ENCODE measurements around the gene KIF19. TPM values are rescaled to one million over a fixed set of nuclear protein-coding genes. Genes with fewer than 3 reads are reported as not detected.

The KIF19 gene
- total and polyA plus RNA-seq, 10 of the 15 experiments (the other 5 are each of a cell fraction or from before 2014, with no cell fraction given), result 0.06 to 0.07 TPM; not detected in 8

GRCh38 chr17:74330446-74330845 is 4.4 kb downstream of the KIF19 start:
- BruUV-seq (replicated peaks), result no TSS peak
- H3K9ac ChIP-seq (ENCODE audit: control insufficient read depth, insufficient read depth, low read length), result no peak overlapping the region
- CTCF ChIA-PET, result interaction anchor here (0.6 kb wide), 1 partner anchor 22 kb away, joined by 3 read pairs; no protein-coding TSS in a partner anchor

More at GRCh38 chr17:74330446-74330845, 4.4 kb downstream of the KIF19 start:
- WGBS (ENCODE audit: insufficient coverage, insufficient replicate concordance, low lambda C conversion rate, missing lambda C conversion rate), result 25% methylated on average over 8 of the region's 8 CpGs
- H3K79me2 ChIP-seq (ENCODE audit: control insufficient read depth, insufficient read depth, low read length), result no peaks in the 10 kb centered on the region
- peaks cover 3% of the 10 kb centered on the region; the same call in 1 of the 2 replicates for H3K4me1 ChIP-seq (ENCODE audit: control insufficient read depth, insufficient read depth, low read length)
- FAIRE-seq, result no peak
- no peak overlapping the region for H3K4me3 ChIP-seq
- no peaks in the 10 kb centered on the region for H3K9me3 ChIP-seq (replicated peaks; ENCODE audit: control insufficient read depth, insufficient read depth, low read length)
- no peak overlapping the region for H3K27ac ChIP-seq (ENCODE audit: control insufficient read depth, insufficient read depth)
- in situ Hi-C loops (cut with MboI), result no loop called here
- no peak for ATAC-seq
- H3K4me2 ChIP-seq (ENCODE audit: control insufficient read depth, insufficient read depth), result no peak overlapping the region
- DNase-seq (ENCODE audit: low read depth, low spot score), result no peak
- peaks cover 0 to 2% of the 10 kb centered on the region in 2 experiments; a peak in 3 of 4 replicates for H3K27me3 ChIP-seq (replicated peaks in 1 of 2; ENCODE audit: control insufficient read depth in 2 of 2, insufficient read depth in 2 of 2, low read length in 1 of 2)
- no peaks in the 10 kb centered on the region for H3K36me3 ChIP-seq (ENCODE audit: control insufficient read depth in 2 of 2, insufficient read depth in 2 of 2, low read length in 1 of 2)
- H2AFZ ChIP-seq (ENCODE audit: control insufficient read depth, low read depth, low read length), result no peak overlapping the region
- SMC1A ChIA-PET (ENCODE audit: uncharacterized antibody, unreplicated experiment), result no interaction called here
- POLR2A ChIA-PET, result interaction anchor here (0.6 kb wide), 1 partner anchor 38 kb away, joined by 3 read pairs; no protein-coding TSS in a partner anchor
- RAD21 ChIA-PET (ENCODE audit: unreplicated experiment), result no interaction called here
- TF ChIP-seq E2F4 (IDR thresholded peaks at IDR 0.05; ENCODE audit: low read depth, low read length) (no peak), ZZZ3 (IDR thresholded peaks at IDR 0.05; ENCODE audit: control insufficient read depth, insufficient read length, low read depth) (no peak), POLR2AphosphoS5 (IDR thresholded peaks at IDR 0.05; ENCODE audit: low read length) (no peak), NFYB (IDR thresholded peaks at IDR 0.05; ENCODE audit: insufficient read depth, low read depth, low read length) (no peak), MLLT1 (IDR thresholded peaks at IDR 0.05) (no peak), SREBF1 (IDR thresholded peaks at IDR 0.05; ENCODE audit: low read length) (no peak), ZBTB33 (IDR thresholded peaks at IDR 0.05) (no peak), EED (IDR thresholded peaks at IDR 0.05; ENCODE audit: low read depth) (no peak), POLR2A (IDR thresholded peaks at IDR 0.05; ENCODE audit: low read depth, low read length) (no peak), HSF1 (IDR thresholded peaks at IDR 0.05; ENCODE audit: low read depth, low read length) (no peak), SRF (IDR thresholded peaks at IDR 0.05; ENCODE audit: low read depth in 2 of 2, low read length in 2 of 2) (no peak), NRF1 (conservative IDR thresholded peaks at IDR 0.05; ENCODE audit: low read depth, low read length) (no peak), SMC3 (IDR thresholded peaks at IDR 0.05; ENCODE audit: borderline replicate concordance, low read length) (no peak), ESRRA (IDR thresholded peaks at IDR 0.05; ENCODE audit: low read length) (no peak), RAD21 (IDR thresholded peaks at IDR 0.05; ENCODE audit: insufficient read depth, low read depth, low read length) (no peak), ASH2L (IDR thresholded peaks at IDR 0.05; ENCODE audit: borderline replicate concordance, low read depth) (no peak), NR2F1 (conservative IDR thresholded peaks at IDR 0.05) (no peak)
- H4K20me1 ChIP-seq (ENCODE audit: control insufficient read depth, insufficient read depth), result no peaks in the 10 kb centered on the region
- intact Hi-C loops (cut with micrococcal nuclease; ENCODE audit: unreplicated experiment), result no loop called here
